Measurements from ENCODE around the gene PAF1.

DNA sequence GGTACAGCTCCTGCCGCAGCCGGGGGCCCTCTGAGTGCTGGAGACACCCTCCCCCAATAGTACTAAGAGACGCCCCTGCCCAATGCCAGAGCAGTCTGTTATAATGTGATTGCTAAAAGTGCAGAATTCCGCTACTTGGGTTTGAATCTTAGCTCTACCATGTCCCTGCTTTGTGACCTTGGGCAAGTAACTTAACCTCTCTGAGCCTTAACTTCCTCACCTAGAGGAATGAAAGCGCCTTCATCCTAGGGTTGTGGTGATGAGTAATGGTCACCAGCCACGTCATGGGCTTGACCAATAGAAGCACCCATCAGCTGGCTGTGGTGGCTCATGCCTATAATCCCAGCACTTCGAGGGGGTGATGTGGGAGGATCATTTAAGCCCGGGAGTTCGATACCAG lies 28.1 kb upstream of the PAF1 start:
- TF ChIP-seq, protein P1, sequence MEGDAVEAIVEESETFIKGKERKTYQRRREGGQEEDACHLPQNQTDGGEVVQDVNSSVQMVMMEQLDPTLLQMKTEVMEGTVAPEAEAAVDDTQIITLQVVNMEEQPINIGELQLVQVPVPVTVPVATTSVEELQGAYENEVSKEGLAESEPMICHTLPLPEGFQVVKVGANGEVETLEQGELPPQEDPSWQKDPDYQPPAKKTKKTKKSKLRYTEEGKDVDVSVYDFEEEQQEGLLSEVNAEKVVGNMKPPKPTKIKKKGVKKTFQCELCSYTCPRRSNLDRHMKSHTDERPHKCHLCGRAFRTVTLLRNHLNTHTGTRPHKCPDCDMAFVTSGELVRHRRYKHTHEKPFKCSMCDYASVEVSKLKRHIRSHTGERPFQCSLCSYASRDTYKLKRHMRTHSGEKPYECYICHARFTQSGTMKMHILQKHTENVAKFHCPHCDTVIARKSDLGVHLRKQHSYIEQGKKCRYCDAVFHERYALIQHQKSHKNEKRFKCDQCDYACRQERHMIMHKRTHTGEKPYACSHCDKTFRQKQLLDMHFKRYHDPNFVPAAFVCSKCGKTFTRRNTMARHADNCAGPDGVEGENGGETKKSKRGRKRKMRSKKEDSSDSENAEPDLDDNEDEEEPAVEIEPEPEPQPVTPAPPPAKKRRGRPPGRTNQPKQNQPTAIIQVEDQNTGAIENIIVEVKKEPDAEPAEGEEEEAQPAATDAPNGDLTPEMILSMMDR (IDR thresholded peaks at IDR 0.05) = no peak
- TF ChIP-seq POLR2A (IDR thresholded peaks at IDR 0.05) (no peak), POLR2AphosphoS5 (IDR thresholded peaks at IDR 0.05; ENCODE audit: insufficient read depth in 1 of 2, low read depth in 1 of 2) (no peak)
